Measurements from ENCODE around the gene PPP1R37. TPM values are rescaled to one million over a fixed set of nuclear protein-coding genes. Genes with fewer than 3 reads are reported as not detected.

The PPP1R37 gene
- total RNA-seq, 2 experiments from 2014 or later, result 12.7 to 13.1 TPM

- DNase-seq, result no peak
- CTCF ChIA-PET, result interaction anchor here (0.5 to 2.5 kb wide), 19 partner anchors 10 to 314 kb away, joined by 3 to 48 read pairs (median 5); partner anchors contain the start of genes APOE, CLASRP and RELB
- intact Hi-C loops (cut with micrococcal nuclease), result loop anchor here (1.0 kb wide), 2 partner anchors 41 to 69 kb away; no protein-coding TSS in a partner anchor
- peaks cover 41% of the 10 kb centered on the region for H3K36me3 Mint-ChIP-seq
- POLR2A ChIA-PET, result interaction anchor here (1.5 kb wide), 1 partner anchor 20 kb away, joined by 3 read pairs; the partner anchor contains the start of gene GEMIN7
- no peaks in the 10 kb centered on the region for H3K27me3 Mint-ChIP-seq
- no peaks in the 10 kb centered on the region for H3K9me3 Mint-ChIP-seq
- no peak overlapping the region for H3K27ac Mint-ChIP-seq
- H3K4me1 Mint-ChIP-seq (ENCODE audit: low read depth), result no peaks in the 10 kb centered on the region
- no peak overlapping the region for H3K4me3 Mint-ChIP-seq
Measured at GRCh38 chr19:45058622-45059159, 34.3 kb upstream of the PPP1R37 start.

DNA sequence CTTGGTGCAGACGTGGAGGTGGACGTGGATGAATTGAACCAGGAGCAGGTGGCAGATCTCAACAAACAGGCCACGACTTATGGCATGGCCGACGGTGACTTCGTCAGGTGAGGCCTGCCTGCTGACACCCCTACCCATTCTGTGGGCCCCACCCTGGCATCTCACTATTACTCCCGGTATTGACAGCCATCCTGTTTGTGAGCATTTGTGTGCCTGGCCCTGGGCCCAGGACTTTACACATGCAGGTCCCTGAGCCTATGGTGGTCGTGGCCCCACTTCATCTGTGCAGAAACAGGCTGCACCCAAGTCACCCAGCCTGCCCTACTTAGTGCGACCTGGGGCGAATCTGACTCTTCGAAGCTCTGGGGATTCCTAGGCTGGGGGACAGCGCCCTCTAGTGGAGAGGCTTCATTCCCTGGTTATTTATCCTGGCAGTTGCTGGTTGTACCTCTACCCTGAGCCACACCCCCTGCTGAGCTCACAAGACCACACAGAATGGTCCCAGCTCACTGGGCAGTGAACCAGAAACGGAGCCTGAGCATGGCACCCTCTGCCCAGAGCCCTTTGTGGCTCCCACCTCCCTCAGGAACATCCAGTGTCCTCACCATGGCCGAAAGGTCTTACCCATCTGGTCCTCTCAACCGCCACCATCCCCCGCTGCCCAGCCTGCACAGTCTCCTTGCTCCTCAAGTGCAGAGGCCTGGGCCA lies 33.6 kb upstream of the PPP1R37 start:
- no peak overlapping the region for H3K27ac Mint-ChIP-seq
- H3K4me1 Mint-ChIP-seq (ENCODE audit: low read depth), result no peaks in the 10 kb centered on the region
- ChIA-PET POLR2A (interaction anchor here (0.5 to 1.5 kb wide), 2 partner anchors 19 to 160 kb away, joined by 3 to 4 read pairs; partner anchors contain the start of gene GEMIN7), CTCF (interaction anchor here (0.5 to 2.5 kb wide), 36 partner anchors 9 to 1644 kb away, joined by 3 to 48 read pairs (median 4); partner anchors contain the start of genes APOE, CLASRP, GEMIN7 and RELB)
- no peaks in the 10 kb centered on the region for H3K27me3 Mint-ChIP-seq
- intact Hi-C loops (cut with micrococcal nuclease), result loop anchor here (1.0 kb wide), 2 partner anchors 42 to 70 kb away; no protein-coding TSS in a partner anchor
- H3K9me3 Mint-ChIP-seq, result no peaks in the 10 kb centered on the region
- DNase-seq, result peak; percentile 87
- H3K4me3 Mint-ChIP-seq, result no peak overlapping the region
- H3K36me3 Mint-ChIP-seq, result peaks cover 38% of the 10 kb centered on the region

- no peak overlapping the region for H3K27ac Mint-ChIP-seq
- no peaks in the 10 kb centered on the region for H3K9me3 Mint-ChIP-seq
- H3K4me3 Mint-ChIP-seq, result no peak overlapping the region
- H3K4me1 Mint-ChIP-seq (ENCODE audit: low read depth), result no peaks in the 10 kb centered on the region
- no peaks in the 10 kb centered on the region for H3K27me3 Mint-ChIP-seq
- intact Hi-C loops (cut with micrococcal nuclease), result no loop called here
- H3K36me3 Mint-ChIP-seq, result peaks cover 38% of the 10 kb centered on the region
- POLR2A ChIA-PET, result interaction anchor here (0.5 to 1.0 kb wide), 2 partner anchors 31 to 102 kb away, joined by 3 read pairs; partner anchors contain the start of gene PPP1R37
- CTCF ChIA-PET, result interaction anchor here (0.8 kb wide), 1 partner anchor 73 kb away, joined by 3 read pairs; no protein-coding TSS in a partner anchor
- no peak for DNase-seq
Measured at GRCh38 chr19:45061965-45062364, 31.0 kb upstream of the PPP1R37 start.

GRCh38 chr19:45063851-45064801 lies 28.9 kb upstream of the PPP1R37 start:
- ChIA-PET POLR2A (interaction anchor here (0.9 to 1.2 kb wide), 2 partner anchors 13 to 25 kb away, joined by 3 to 4 read pairs; partner anchors contain the start of gene CLASRP), CTCF (interaction anchor here (0.6 kb wide), 2 partner anchors 83 to 99 kb away, joined by 3 read pairs; no protein-coding TSS in a partner anchor)
- Mint-ChIP-seq H3K4me1 (ENCODE audit: low read depth) (no peaks in the 10 kb centered on the region), H3K27me3 (no peaks in the 10 kb centered on the region), H3K9me3 (no peaks in the 10 kb centered on the region), H3K36me3 (peaks cover 29% of the 10 kb centered on the region), H3K4me3 (no peak overlapping the region), H3K27ac (no peak overlapping the region)
- intact Hi-C loops (cut with micrococcal nuclease), result no loop called here
- no peak for DNase-seq

DNA sequence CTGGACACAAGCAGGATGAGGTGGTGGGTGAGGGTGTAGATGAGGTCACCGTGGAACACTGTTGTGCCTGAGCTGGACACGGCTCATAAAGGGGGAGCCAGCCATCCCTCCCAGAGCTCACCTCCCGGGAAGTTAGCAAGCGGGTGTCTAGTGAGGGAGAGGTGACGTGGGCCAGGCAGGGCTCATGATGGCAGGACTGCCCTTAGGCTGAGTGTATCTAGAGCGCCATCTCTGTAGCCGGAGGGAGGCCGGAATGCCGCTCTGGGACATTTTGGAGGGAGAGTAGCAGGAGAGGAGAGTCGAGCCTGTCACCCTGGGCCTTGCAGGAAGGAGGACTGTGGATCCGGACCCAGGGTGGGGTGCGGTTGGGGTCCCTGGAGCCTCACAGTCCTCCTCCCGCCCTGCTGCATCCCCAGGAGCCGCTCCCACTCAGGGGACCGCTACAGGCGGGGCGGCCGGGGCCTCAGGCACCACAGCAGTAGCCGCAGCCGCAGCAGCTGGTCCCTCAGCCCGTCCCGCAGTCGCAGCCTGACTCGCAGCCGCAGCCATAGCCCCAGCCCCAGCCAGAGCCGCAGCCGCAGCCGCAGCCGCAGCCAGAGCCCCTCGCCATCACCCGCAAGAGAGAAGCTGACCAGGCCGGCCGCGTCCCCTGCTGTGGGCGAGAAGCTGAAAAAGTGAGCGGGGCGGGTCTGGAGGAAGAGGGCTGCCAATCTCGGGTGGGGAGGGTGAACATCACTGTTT lies 25.9 kb upstream of the PPP1R37 start:
- ChIA-PET CTCF (interaction anchor here (2.4 kb wide), 1 partner anchor 7 kb away, joined by 8 read pairs; no protein-coding TSS in a partner anchor), POLR2A (interaction anchor here (0.6 kb wide), 1 partner anchor 738 kb away, joined by 4 read pairs; no protein-coding TSS in a partner anchor)
- Mint-ChIP-seq H3K27ac (no peak overlapping the region), H3K36me3 (peaks cover 25% of the 10 kb centered on the region), H3K27me3 (no peaks in the 10 kb centered on the region), H3K4me3 (no peak overlapping the region), H3K9me3 (no peaks in the 10 kb centered on the region), H3K4me1 (ENCODE audit: low read depth) (no peaks in the 10 kb centered on the region)
- intact Hi-C loops (cut with micrococcal nuclease), result no loop called here
- DNase-seq, result no peak

GRCh38 chr19:45068041-45068440 lies 24.9 kb upstream of the PPP1R37 start:
- POLR2A ChIA-PET, result interaction anchor here (1.2 kb wide), 1 partner anchor 29 kb away, joined by 4 read pairs; the partner anchor contains the start of gene CLASRP
- no peaks in the 10 kb centered on the region for H3K27me3 Mint-ChIP-seq
- intact Hi-C loops (cut with micrococcal nuclease), result no loop called here
- no peak overlapping the region for H3K4me3 Mint-ChIP-seq
- DNase-seq, result no peak
- CTCF ChIA-PET, result interaction anchor here (0.7 to 2.4 kb wide), 2 partner anchors 8 to 79 kb away, joined by 4 to 8 read pairs; no protein-coding TSS in a partner anchor
- H3K4me1 Mint-ChIP-seq (ENCODE audit: low read depth), result no peaks in the 10 kb centered on the region
- H3K9me3 Mint-ChIP-seq, result no peaks in the 10 kb centered on the region
- peaks cover 23% of the 10 kb centered on the region for H3K36me3 Mint-ChIP-seq
- no peak overlapping the region for H3K27ac Mint-ChIP-seq

DNA sequence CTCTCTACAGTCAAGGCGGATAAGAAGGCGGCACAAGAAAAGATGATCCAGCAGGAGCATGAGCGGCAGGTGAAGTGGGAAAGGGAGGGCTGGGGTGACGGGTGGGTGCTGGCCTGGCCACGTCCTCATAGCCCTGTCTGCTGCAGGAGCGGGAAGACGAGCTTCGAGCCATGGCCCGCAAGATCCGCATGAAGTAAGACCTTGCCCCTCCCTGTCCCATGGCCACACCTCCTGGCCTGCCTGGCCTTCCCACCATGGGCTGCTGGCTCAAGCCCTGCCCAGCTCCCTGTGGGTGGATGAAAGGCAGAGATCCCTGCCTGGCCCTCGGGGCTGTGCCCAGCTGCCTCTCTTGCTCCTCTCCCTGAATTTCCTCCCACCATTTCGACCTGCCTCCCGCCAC lies 23.9 kb upstream of the PPP1R37 start:
- no peaks in the 10 kb centered on the region for H3K9me3 Mint-ChIP-seq
- H3K27ac Mint-ChIP-seq, result no peak overlapping the region
- H3K36me3 Mint-ChIP-seq, result peaks cover 23% of the 10 kb centered on the region
- POLR2A ChIA-PET, result interaction anchor here (1.2 kb wide), 1 partner anchor 30 kb away, joined by 4 read pairs; the partner anchor contains the start of gene CLASRP
- intact Hi-C loops (cut with micrococcal nuclease), result no loop called here
- CTCF ChIA-PET, result interaction anchor here (2.4 kb wide), 1 partner anchor 9 kb away, joined by 8 read pairs; no protein-coding TSS in a partner anchor
- H3K4me3 Mint-ChIP-seq, result no peak overlapping the region
- no peaks in the 10 kb centered on the region for H3K4me1 Mint-ChIP-seq (ENCODE audit: low read depth)
- DNase-seq, result no peak
- H3K27me3 Mint-ChIP-seq, result no peaks in the 10 kb centered on the region

GRCh38 chr19:45070214-45070613 lies 22.8 kb upstream of the PPP1R37 start:
- Mint-ChIP-seq H3K27me3 (no peaks in the 10 kb centered on the region), H3K9me3 (no peaks in the 10 kb centered on the region), H3K36me3 (peaks cover 21% of the 10 kb centered on the region), H3K4me3 (no peak overlapping the region), H3K27ac (no peak overlapping the region), H3K4me1 (ENCODE audit: low read depth) (peaks cover 4% of the 10 kb centered on the region)
- CTCF ChIA-PET, result no interaction called here
- POLR2A ChIA-PET, result interaction anchor here (1.3 kb wide), 1 partner anchor 31 kb away, joined by 3 read pairs; the partner anchor contains the start of gene CLASRP
- intact Hi-C loops (cut with micrococcal nuclease), result no loop called here
- no peak for DNase-seq

- no peak for DNase-seq
- Mint-ChIP-seq H3K4me3 (no peak overlapping the region), H3K9me3 (no peaks in the 10 kb centered on the region), H3K27ac (no peak overlapping the region), H3K27me3 (no peaks in the 10 kb centered on the region), H3K36me3 (peaks cover 21% of the 10 kb centered on the region), H3K4me1 (ENCODE audit: low read depth) (peaks cover 4% of the 10 kb centered on the region)
- CTCF ChIA-PET, result interaction anchor here (1.9 kb wide), 1 partner anchor 12 kb away, joined by 9 read pairs; no protein-coding TSS in a partner anchor
- intact Hi-C loops (cut with micrococcal nuclease), result no loop called here
- POLR2A ChIA-PET, result interaction anchor here (1.3 kb wide), 1 partner anchor 32 kb away, joined by 3 read pairs; the partner anchor contains the start of gene CLASRP
Measured at GRCh38 chr19:45070861-45071544, 22.0 kb upstream of the PPP1R37 start.

- no peak overlapping the region for H3K4me3 Mint-ChIP-seq
- peaks cover 21% of the 10 kb centered on the region for H3K36me3 Mint-ChIP-seq
- no peaks in the 10 kb centered on the region for H3K9me3 Mint-ChIP-seq
- POLR2A ChIA-PET, result interaction anchor here (1.3 kb wide), 1 partner anchor 33 kb away, joined by 3 read pairs; the partner anchor contains the start of gene CLASRP
- no peaks in the 10 kb centered on the region for H3K27me3 Mint-ChIP-seq
- intact Hi-C loops (cut with micrococcal nuclease), result no loop called here
- CTCF ChIA-PET, result interaction anchor here (1.9 kb wide), 1 partner anchor 12 kb away, joined by 9 read pairs; no protein-coding TSS in a partner anchor
- H3K4me1 Mint-ChIP-seq (ENCODE audit: low read depth), result peaks cover 5% of the 10 kb centered on the region
- no peak for DNase-seq
- H3K27ac Mint-ChIP-seq, result no peak overlapping the region
Measured at GRCh38 chr19:45071545-45071938, 21.4 kb upstream of the PPP1R37 start.
